Measurements from ENCODE around the gene NKAIN1. TPM values are rescaled to one million over a fixed set of nuclear protein-coding genes. Genes with fewer than 3 reads are reported as not detected.

Gene NKAIN1
- total RNA-seq, 1 donor from 2014 or later, result not detected

Other genes with a start within 250 kb of the NKAIN1 start
- 68.9 TPM for gene PUM1, start 174.2 kb downstream of the NKAIN1 start, total RNA-seq
- 84.5 TPM for gene SNRNP40, start 56.9 kb upstream of the NKAIN1 start, total RNA-seq
- gene ZCCHC17, start 57.1 kb upstream of the NKAIN1 start, total RNA-seq, result 19.8 TPM
- 201 TPM for gene FABP3, start 133.2 kb upstream of the NKAIN1 start, total RNA-seq
- gene SERINC2, start 173.3 kb upstream of the NKAIN1 start, total RNA-seq, result 2.1 TPM